NCI-H1694 (cell line): ENCODE measurements around the gene ITSN1.
A peak's percentile ranks its signal among the peaks of the same experiment; 100 is the strongest.
"Not testable (repeated sequence)": the region's sequence is repeated elsewhere in the genome, so short reads cannot be mapped to it uniquely, and the experiment has no call there.

Experiments used
- DNase-seq: peaks from one replicate; lab custom pipeline; 2025; lab: John Stamatoyannopoulos, UW

The ITSN1 gene

GRCh38 chr21:33892853-33893252, 250.6 kb downstream of the ITSN1 start:
- no peak for DNase-seq

GRCh38 chr21:33893917-33894316, 251.6 kb downstream of the ITSN1 start:
- no peak for DNase-seq

- DNase-seq: peak; percentile 94
These were observed 252.5 kb downstream of the ITSN1 start for GRCh38 chr21:33894736-33895288.

GRCh38 chr21:33895356-33895755, 253.1 kb downstream of the ITSN1 start:
- no peak for DNase-seq

DNA sequence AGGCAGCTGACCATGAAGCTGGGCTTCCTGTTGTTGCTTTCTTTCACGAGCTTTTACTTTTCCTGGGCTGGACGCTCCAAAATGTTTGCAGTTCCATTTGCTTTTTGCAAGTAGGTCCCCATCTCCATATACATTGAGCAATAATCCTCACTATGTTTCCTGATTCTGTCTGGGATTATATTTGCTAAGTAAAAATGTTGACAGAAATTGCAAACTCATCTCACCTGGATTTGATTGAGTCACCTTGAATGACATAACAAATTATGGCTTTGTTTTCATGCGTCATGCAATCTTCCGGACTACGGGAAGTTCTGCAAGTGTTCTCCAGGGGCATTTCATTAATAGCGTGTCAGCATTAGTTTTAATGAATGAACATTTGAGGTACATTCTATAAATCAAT, 254.4 kb downstream of the ITSN1 start:
- no peak for DNase-seq

GRCh38 chr21:33897098-33897497, 254.8 kb downstream of the ITSN1 start:
- no peak for DNase-seq

- no peak for DNase-seq
These were observed 255.4 kb downstream of the ITSN1 start for GRCh38 chr21:33897739-33898138.

- no peak for DNase-seq
These were observed 256.3 kb downstream of the ITSN1 start for GRCh38 chr21:33898586-33898985.

DNA sequence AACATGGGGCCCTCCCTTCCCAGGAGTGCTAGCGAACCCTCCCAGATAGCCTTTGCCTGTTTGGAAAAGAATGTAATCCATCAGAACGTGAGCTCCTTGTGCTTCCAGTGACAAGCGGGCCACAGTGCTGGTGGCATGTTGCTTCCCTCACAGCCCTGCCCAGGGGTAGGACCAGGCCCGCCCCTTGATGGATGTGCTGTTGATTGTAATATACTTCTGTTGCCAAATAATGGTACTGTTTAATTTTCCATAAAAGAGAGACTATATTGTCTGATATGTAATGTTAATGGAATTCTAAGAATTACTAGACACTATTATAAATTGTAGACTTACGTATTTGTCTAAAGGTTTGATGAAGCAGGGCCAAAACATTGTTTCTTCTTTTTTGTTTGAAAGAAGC, 256.9 kb downstream of the ITSN1 start:
- DNase-seq: no peak

DNA sequence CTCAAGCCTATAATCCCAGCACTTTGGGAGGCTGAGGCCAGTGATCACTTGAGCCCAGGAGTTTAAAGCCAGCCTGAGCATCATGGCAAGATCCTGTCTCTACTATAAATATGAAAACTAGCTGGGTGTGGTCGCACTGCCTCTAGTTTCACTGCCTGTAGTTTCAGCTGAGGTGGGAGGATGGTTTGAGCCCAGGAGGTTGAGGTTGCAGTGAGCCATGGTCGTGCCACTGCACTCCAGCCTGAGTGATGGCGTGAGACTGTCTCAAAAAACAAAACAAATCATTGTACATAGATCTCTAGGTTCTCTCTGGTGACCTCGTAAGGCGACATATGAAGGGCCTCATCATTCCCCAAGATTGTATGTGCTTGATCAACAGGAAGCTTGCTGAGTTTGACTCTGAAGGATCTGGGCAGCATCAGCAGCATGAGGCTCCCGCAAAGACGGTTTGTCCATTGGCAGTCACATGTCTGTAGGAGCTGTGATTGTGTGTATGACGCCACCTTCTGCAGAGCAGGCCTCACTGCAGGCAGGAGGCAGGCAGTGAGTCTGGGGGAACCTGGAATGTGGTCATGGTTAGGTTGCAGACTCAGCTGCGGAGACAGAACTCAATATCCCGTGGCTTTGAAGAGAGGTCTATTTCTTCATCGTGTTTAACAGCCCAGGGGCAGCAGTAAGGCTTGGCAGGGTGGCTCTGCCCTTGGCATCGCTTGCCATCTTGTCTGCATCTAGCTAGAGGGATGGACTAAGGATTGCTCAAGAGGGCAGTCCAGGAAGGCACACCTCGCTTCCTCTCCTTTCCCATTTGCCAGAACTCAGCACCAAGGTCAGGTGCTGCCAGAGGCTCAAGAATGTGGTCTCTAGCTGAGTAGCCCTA, 259.3 kb downstream of the ITSN1 start:
- DNase-seq: peak; percentile 27

GRCh38 chr21:33902349-33902748, 260.0 kb downstream of the ITSN1 start:
- DNase-seq: no peak

GRCh38 chr21:33904041-33904440, 261.7 kb downstream of the ITSN1 start:
- no peak for DNase-seq

DNA sequence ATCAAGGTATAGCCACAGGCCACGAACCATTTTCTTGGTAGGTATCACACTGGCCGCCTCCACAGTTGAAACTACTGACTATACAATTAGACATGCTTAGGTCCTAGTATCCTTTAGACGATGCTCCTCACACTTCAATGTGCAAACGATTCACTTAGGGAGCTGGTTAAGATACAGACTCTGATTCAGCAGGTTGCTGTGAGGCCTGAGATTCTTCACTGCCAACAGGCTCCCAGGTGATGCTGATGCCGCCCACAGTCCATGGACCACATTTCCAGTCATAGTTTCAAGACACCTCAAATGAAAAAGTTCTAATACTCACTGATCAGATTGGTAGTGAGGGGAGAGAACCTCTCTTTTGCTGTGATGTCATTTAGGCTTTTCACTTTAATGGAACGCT, 266.5 kb downstream of the ITSN1 start:
- DNase-seq: no peak

GRCh38 chr21:33909756-33910155, 267.5 kb downstream of the ITSN1 start:
- no peak for DNase-seq

GRCh38 chr21:33914188-33914587, 271.9 kb downstream of the ITSN1 start:
- no peak for DNase-seq

DNA sequence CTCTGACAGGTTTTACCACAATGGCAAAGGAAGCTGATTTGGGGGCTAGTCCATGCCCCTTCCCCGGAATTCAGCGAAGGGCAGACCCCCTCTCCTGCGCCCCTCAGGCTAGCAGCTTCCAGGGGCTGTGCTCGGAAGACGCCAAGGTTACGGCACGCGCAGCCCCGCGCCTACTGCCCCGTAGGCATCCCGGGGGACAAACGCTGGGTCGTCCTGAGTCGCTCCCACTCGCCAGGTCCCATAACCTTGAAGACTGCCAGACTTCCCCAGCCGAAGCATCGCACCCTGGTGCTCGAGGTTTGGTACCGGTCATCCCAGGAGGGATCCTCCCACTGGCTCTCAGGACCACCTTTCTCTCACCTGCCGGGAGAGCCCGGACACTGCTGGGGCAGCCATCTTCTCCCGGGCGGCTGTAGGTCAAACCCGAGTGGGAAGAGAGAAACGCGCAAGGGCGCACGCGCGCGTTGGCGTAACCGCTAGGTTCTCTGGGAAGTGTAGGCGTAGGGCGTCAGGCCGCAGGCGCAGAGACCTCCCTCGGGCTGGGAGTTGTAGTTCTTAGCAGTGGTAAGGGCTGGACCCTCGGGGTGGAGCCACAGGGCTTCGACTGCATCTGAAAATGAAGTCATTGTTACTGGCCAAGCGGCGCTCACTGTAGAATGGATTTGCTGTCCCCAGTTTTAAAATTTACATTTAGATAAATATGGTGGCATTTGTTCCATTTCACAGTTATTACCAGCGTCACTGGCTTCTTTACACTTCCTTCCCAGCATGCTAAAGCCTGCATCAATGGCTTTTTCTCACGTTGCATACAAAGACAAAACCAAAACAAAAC, 273.3 kb downstream of the ITSN1 start, which contains the start of gene ATP5PO:
Gene ATP5PO (minus strand): TSS at position 437 of the 832 bp plus-strand sequence. CDS start 41 bp downstream, at position 396.
- peak; percentile 99 for DNase-seq

DNA sequence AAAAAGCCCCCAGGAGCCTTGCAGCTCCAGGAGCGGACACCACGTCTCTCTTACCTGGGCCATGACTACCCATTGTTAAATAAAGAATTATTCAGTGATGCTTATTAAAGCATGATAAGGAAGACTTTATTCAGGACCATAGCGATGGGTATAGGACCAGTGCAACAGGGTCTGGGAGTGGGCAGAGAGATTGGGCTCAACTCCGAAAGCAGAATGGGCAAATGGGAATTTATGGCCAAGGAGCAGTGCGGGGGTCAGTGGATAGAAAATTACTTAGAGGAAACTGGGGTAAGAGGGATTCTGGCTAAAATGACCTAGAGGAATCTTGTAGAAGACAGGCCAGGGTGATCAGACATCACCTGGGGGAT, 273.9 kb downstream of the ITSN1 start:
- no peak for DNase-seq

DNA sequence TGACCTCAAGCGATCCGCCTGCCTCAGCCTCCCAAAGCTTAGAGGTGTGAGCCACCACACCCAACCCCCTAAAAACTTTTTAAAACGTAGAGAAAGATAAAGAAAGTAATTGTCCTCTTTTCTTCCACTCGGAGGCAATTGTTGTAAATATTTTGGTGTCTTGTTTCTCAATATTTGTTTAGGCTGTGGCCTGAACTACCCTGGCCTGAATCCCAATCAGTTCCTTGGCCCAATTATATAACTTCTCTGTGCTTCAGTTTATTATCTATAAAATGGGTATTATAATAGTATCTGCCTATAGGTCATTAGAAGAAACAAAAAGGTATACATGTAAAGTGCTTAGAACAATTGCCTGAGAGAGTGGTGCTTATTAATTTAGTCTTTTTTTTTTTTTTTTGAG, 275.1 kb downstream of the ITSN1 start:
- DNase-seq: no peak

DNA sequence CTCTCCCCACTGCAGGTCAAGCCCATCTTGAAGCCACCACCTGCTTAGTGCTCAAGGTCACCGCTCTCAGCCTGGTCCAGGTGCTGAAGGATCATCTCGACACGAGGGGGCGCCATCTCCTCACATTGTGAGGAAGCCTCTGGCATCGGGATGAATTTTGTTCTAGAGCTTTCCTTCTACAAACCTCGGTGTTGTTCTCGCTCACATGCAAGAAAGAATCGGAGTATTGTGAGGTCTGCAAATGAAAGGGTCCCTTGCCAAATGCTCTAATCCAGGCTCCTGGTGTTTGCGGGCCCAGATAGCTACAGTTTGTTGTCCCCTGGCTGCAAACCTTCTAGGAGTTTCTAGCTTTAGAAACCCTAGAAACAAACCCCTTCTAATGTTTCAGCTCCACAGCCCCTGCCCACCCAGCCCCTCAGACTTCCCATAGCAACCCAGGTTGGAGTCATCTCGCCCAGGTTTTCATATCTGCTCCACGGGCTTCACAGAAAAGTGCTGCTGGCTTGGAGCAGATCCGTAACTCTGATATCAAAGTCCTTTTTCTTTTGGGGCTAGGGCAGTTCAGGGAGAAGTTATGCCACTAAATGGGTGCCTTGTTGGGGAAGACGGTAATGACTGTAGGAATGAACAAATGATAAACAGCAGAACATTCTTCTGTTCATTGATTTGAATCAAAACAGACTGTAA, 281.9 kb downstream of the ITSN1 start:
- DNase-seq: peak; percentile 94

DNA sequence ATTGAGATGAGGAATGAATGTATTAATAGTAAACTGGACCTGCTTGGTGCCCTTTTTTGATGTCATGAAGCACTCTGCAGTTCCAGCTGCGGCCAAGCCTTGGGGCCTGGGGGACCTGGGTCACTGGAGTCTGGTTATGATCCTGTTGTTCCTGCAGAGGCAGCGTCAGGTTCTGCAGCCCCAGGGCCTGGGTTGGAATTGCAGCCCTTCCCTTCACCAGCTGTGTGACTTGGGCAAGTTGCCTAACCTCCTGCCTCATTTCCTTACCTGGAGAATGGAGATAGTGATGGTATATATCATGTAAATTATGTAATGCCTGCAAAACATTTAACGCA, 282.4 kb downstream of the ITSN1 start:
- peak; percentile 18 for DNase-seq

- DNase-seq: not testable (repeated sequence)
These were observed 283.9 kb downstream of the ITSN1 start for GRCh38 chr21:33926248-33926647.
